Endodermal cell (in vitro differentiated cells): Measurements from ENCODE around the gene BUD31. TPM values are rescaled to one million over a fixed set of nuclear protein-coding genes. Genes with fewer than 3 reads are reported as not detected.

ENCODE experiments used
- DNase-seq: peaks from one replicate; pipeline ENCODE4 v3.0.0-alpha.2; 2017
- H3K27ac ChIP-seq: 2 replicates; pipeline ENCODE4 v1.5.1; 2013; ENCODE audit warnings: mild to moderate bottlenecking, low read depth, low read length, moderate library complexity
- H3K27me3 ChIP-seq: 2 replicates; pipeline ENCODE4 v1.6.1; 2013; ENCODE audit warnings: mild to moderate bottlenecking, low read length, moderate library complexity; ENCODE audit not compliant: insufficient read depth, control insufficient read depth, poor library complexity, severe bottlenecking
- H3K36me3 ChIP-seq: 2 replicates; pipeline ENCODE4 v1.7.0; 2013; ENCODE audit warnings: mild to moderate bottlenecking, low read length, moderate library complexity; ENCODE audit not compliant: control insufficient read depth, insufficient read depth
- H3K4me1 ChIP-seq: one replicate; pipeline ENCODE4 v1.7.0; 2013; ENCODE audit warnings: low read length; ENCODE audit not compliant: control insufficient read depth, insufficient read depth
- H3K4me3 ChIP-seq: 2 replicates; pipeline ENCODE4 v1.5.1; 2013; ENCODE audit warnings: mild to moderate bottlenecking, low read length, moderate library complexity
- H3K9ac ChIP-seq: 2 replicates; pipeline ENCODE4 v1.6.1; 2013; ENCODE audit warnings: mild to moderate bottlenecking, low read length, moderate library complexity; ENCODE audit not compliant: poor library complexity, severe bottlenecking; ENCODE audit errors: extremely low read depth
- H3K9me3 ChIP-seq: 2 replicates; pipeline ENCODE4 v1.6.1; 2013; ENCODE audit warnings: mild to moderate bottlenecking, low read length, moderate library complexity; ENCODE audit not compliant: control insufficient read depth
- H3K27ac Mint-ChIP-seq: 2 replicates; pipeline ENCODE4 v1.8.0; 2020; ENCODE audit warnings: mixed read lengths
- H3K27me3 Mint-ChIP-seq: 2 replicates; pipeline ENCODE4 v1.8.0; 2021; ENCODE audit warnings: mild to moderate bottlenecking, mixed read lengths; ENCODE audit not compliant: insufficient read depth
- H3K36me3 Mint-ChIP-seq: 2 replicates; pipeline ENCODE4 v1.8.0; 2020; ENCODE audit warnings: low read depth, mixed read lengths
- H3K4me1 Mint-ChIP-seq: 2 replicates; pipeline ENCODE4 v1.8.0; 2020; ENCODE audit warnings: mixed read lengths
- H3K4me3 Mint-ChIP-seq: 2 replicates; pipeline ENCODE4 v1.8.0; 2020; ENCODE audit warnings: mild to moderate bottlenecking, moderate library complexity, mixed read lengths
- H3K9me3 Mint-ChIP-seq: 2 replicates; pipeline ENCODE4 v1.8.0; 2020; ENCODE audit warnings: mild to moderate bottlenecking, mixed read lengths
- CTCF ChIP-seq: fragments of 200-600 bp; sonication (generic); conservative IDR thresholded peaks from 2 replicates; pipeline ENCODE4 v1.5.0; 2021; ENCODE audit warnings: antibody characterized with exemption, mild to moderate bottlenecking
- WGBS, 2 experiments: methylation state at CpG; one replicate each; pipeline versions ENCODE4 v1.1.5 to v1.1.7; 2013; ENCODE audit warnings: missing lambda C conversion rate in 2 of 2, mixed read lengths in 1 of 2; ENCODE audit not compliant: insufficient coverage in 1 of 2, insufficient read length in 1 of 2; 5-methylcytosine and 5-hydroxymethylcytosine counted together
- total RNA-seq, 2 donors: library from RNA; stranded (reverse); fragmentation: NEBNext Ultra II Directional in 1 of 2; extraction: Animal tissue kit (Norgen Biotek cat#: 25700) in 1 of 2; gene quantifications; 2 replicates in 1 of 2; 3 replicates in 1 of 2; pipeline ENCODE4 v1.2.1, GENCODE V29; 2021

The BUD31 gene
- total RNA-seq, 2 donors from 2014 or later: 102 to 117 TPM

GRCh38 chr7:99418260-99418659 is 9.5 kb downstream of the BUD31 start:
- H3K9me3 Mint-ChIP-seq: peaks cover 8% of the 10 kb centered on the region
- Histone ChIP-seq H3K9me3 (peaks cover 9% of the 10 kb centered on the region), H3K9ac (no peak overlapping the region), H3K4me3 (no peak overlapping the region), H3K36me3 (peaks cover 87% of the 10 kb centered on the region), H3K27me3 (no peaks in the 10 kb centered on the region), H3K27ac (no peak overlapping the region), H3K4me1 (no peaks in the 10 kb centered on the region)
- no peak for DNase-seq
- peaks cover 88% of the 10 kb centered on the region for H3K36me3 Mint-ChIP-seq
- TF ChIP-seq CTCF: no peak
- no peak overlapping the region for H3K4me3 Mint-ChIP-seq
- no peaks in the 10 kb centered on the region for H3K27me3 Mint-ChIP-seq
- no peaks in the 10 kb centered on the region for H3K4me1 Mint-ChIP-seq
- WGBS, 2 experiments: 95% methylated on average over 6 to 9 of the region's 9 CpGs
- H3K27ac Mint-ChIP-seq: no peak overlapping the region

GRCh38 chr7:99419323-99420021 is 10.7 kb downstream of the BUD31 start:
- Histone ChIP-seq H3K4me1 (no peaks in the 10 kb centered on the region), H3K36me3 (peaks cover 87% of the 10 kb centered on the region), H3K27me3 (no peaks in the 10 kb centered on the region), H3K9me3 (peaks cover 7% of the 10 kb centered on the region), H3K27ac (no peak overlapping the region), H3K4me3 (no peak overlapping the region), H3K9ac (no peak overlapping the region)
- peaks cover 8% of the 10 kb centered on the region for H3K9me3 Mint-ChIP-seq
- DNase-seq: no peak
- no peaks in the 10 kb centered on the region for H3K27me3 Mint-ChIP-seq
- no peak overlapping the region for H3K4me3 Mint-ChIP-seq
- peaks cover 90% of the 10 kb centered on the region for H3K36me3 Mint-ChIP-seq
- no peaks in the 10 kb centered on the region for H3K4me1 Mint-ChIP-seq
- H3K27ac Mint-ChIP-seq: peak overlapping the region; percentile 21
- TF ChIP-seq CTCF: peak; percentile 36
- WGBS, 2 experiments: 94 to 95% methylated on average over 17 to 29 of the region's 29 CpGs

GRCh38 chr7:99420213-99420612 is 11.4 kb downstream of the BUD31 start:
- Mint-ChIP-seq H3K27me3 (no peaks in the 10 kb centered on the region), H3K36me3 (peaks cover 90% of the 10 kb centered on the region), H3K27ac (peak overlapping the region; percentile 21), H3K9me3 (peaks cover 2% of the 10 kb centered on the region), H3K4me1 (no peaks in the 10 kb centered on the region), H3K4me3 (no peak overlapping the region)
- TF ChIP-seq CTCF: no peak
- no peak overlapping the region for H3K4me3 ChIP-seq
- H3K4me1 ChIP-seq: no peaks in the 10 kb centered on the region
- WGBS, 2 experiments: 91 to 96% methylated on average over 4 to 5 of the region's 5 CpGs
- no peak for DNase-seq
- H3K27me3 ChIP-seq: no peaks in the 10 kb centered on the region
- peaks cover 87% of the 10 kb centered on the region for H3K36me3 ChIP-seq
- no peak overlapping the region for H3K27ac ChIP-seq
- no peak overlapping the region for H3K9ac ChIP-seq
- no peaks in the 10 kb centered on the region for H3K9me3 ChIP-seq
